SK-N-SH treated with all-trans-retinoic acid at 6 μM for 48 hours (cell line): ENCODE results near the gene LRGUK.

Source experiments
- ATAC-seq: fragments of 200-7000 bp; cut with Tn5 transposase; 3 replicates; pipeline ENCODE4 v1.9.1; 2020; ENCODE audit warnings: mild to moderate bottlenecking, moderate library complexity
- ARNTL ChIP-seq: fragments of 450-650 bp; formaldehyde crosslinking; IDR thresholded peaks from 2 replicates; pipeline ENCODE4 v1.5.0; 2020; ENCODE audit warnings: low read depth, mild to moderate bottlenecking, moderate library complexity, borderline replicate concordance
- BACH2 ChIP-seq: fragments of 250-450 bp; sonication (Bioruptor Pico); IDR thresholded peaks from 2 replicates; pipeline ENCODE4 v1.9.0; 2021; ENCODE audit warnings: mild to moderate bottlenecking, borderline replicate concordance
- CREB5 ChIP-seq: fragments of 250-450 bp; sonication (Bioruptor Pico); IDR thresholded peaks from 2 replicates; pipeline ENCODE4 v1.5.1; 2020; ENCODE audit warnings: low read depth, mild to moderate bottlenecking, moderate library complexity
- CSDC2 ChIP-seq: fragments of 250-450 bp; sonication (Bioruptor Pico); IDR thresholded peaks from 2 replicates; pipeline ENCODE4 v1.5.0; 2020; ENCODE audit warnings: mild to moderate bottlenecking, moderate library complexity
- CSRNP3 ChIP-seq: fragments of 250-450 bp; sonication (Bioruptor Pico); IDR thresholded peaks from 2 replicates; pipeline ENCODE4 v1.5.1; 2021; ENCODE audit warnings: mild to moderate bottlenecking, moderate library complexity
- ESRRG ChIP-seq: fragments of 250-450 bp; sonication (Bioruptor Pico); IDR thresholded peaks from 2 replicates; pipeline ENCODE4 v1.6.1; 2021; ENCODE audit warnings: mild to moderate bottlenecking
- GLIS3 ChIP-seq: fragments of 250-450 bp; sonication (Bioruptor Pico); IDR thresholded peaks from 2 replicates; pipeline ENCODE4 v1.5.0; 2020; ENCODE audit warnings: mild to moderate bottlenecking, moderate library complexity
- ISL1 ChIP-seq: fragments of 250-450 bp; sonication (Bioruptor Pico); IDR thresholded peaks from 2 replicates; pipeline ENCODE4 v2.1.2; 2022; ENCODE audit warnings: mild to moderate bottlenecking, moderate library complexity
- OSR1 ChIP-seq: fragments of 250-450 bp; sonication (Bioruptor Pico); IDR thresholded peaks from 2 replicates; pipeline ENCODE4 v1.8.0; 2022; ENCODE audit warnings: moderate library complexity, mild to moderate bottlenecking, inconsistent platforms
- PATZ1 ChIP-seq: fragments of 250-450 bp; sonication (Bioruptor Pico); IDR thresholded peaks from 2 replicates; pipeline ENCODE4 v1.8.0; 2020; ENCODE audit warnings: mild to moderate bottlenecking, moderate library complexity, borderline replicate concordance
- POU6F1 ChIP-seq: fragments of 250-450 bp; sonication (Bioruptor Pico); IDR thresholded peaks from 2 replicates; pipeline ENCODE4 v1.8.0; 2021; ENCODE audit warnings: low read depth, mild to moderate bottlenecking, moderate library complexity, borderline replicate concordance
- PPARA ChIP-seq: fragments of 250-450 bp; sonication (Bioruptor Pico); IDR thresholded peaks from 2 replicates; pipeline ENCODE4 v1.5.0; 2020; ENCODE audit warnings: mild to moderate bottlenecking, borderline replicate concordance
- RARB ChIP-seq: fragments of 250-450 bp; sonication (Bioruptor Pico); IDR thresholded peaks from 2 replicates; pipeline ENCODE4 v1.8.0; 2021; ENCODE audit warnings: mild to moderate bottlenecking, moderate library complexity
- SNAI2 ChIP-seq: fragments of 250-450 bp; sonication (Bioruptor Pico); IDR thresholded peaks from 2 replicates; pipeline ENCODE4 v1.5.0; 2020; ENCODE audit warnings: mild to moderate bottlenecking, moderate library complexity
- TCF4 ChIP-seq: fragments of 250-450 bp; sonication (Bioruptor Pico); IDR thresholded peaks from 2 replicates; pipeline ENCODE4 v1.8.0; 2021; ENCODE audit warnings: mild to moderate bottlenecking, moderate library complexity, borderline replicate concordance
- TSHZ2 ChIP-seq: fragments of 250-450 bp; sonication (Bioruptor Pico); IDR thresholded peaks from 2 replicates; pipeline ENCODE4 v1.5.0; 2020; ENCODE audit warnings: mild to moderate bottlenecking, moderate library complexity
- ZFP3 ChIP-seq: fragments of 250-450 bp; sonication (Bioruptor Pico); IDR thresholded peaks from 2 replicates; pipeline ENCODE4 v1.5.0; 2020; ENCODE audit warnings: mild to moderate bottlenecking, moderate library complexity
- ZNF565 ChIP-seq: fragments of 450-650 bp; formaldehyde crosslinking; conservative IDR thresholded peaks from 2 replicates; pipeline ENCODE4 v1.5.0; 2020; ENCODE audit warnings: low read depth, mild to moderate bottlenecking, moderate library complexity
- ZNF70 ChIP-seq: fragments of 450-650 bp; formaldehyde crosslinking; IDR thresholded peaks from 2 replicates; pipeline ENCODE4 v1.5.0; 2020; ENCODE audit warnings: mild to moderate bottlenecking, moderate library complexity

Gene LRGUK

GRCh38 chr7:134134004-134134403, 6.9 kb downstream of the LRGUK start:
- TF ChIP-seq TCF4 (CRISPR knock-in tag) (no peak), CSDC2 (no peak), ZNF70 (CRISPR knock-in tag) (no peak)
- no peak for ATAC-seq

- ATAC-seq, result peak; percentile 99
- TF ChIP-seq CSRNP3 (no peak), BACH2 (CRISPR knock-in tag) (no peak), GLIS3 (no peak), TSHZ2 (CRISPR knock-in tag) (no peak), POU6F1 (CRISPR knock-in tag) (no peak), TCF4 (CRISPR knock-in tag) (no peak), RARB (CRISPR knock-in tag) (no peak), PPARA (CRISPR knock-in tag) (no peak), ESRRG (CRISPR knock-in tag) (no peak), ISL1 (no peak), ARNTL (CRISPR knock-in tag) (no peak)
Observed at GRCh38 chr7:134140889-134141867, 14.0 kb downstream of the LRGUK start.

GRCh38 chr7:134141868-134142264, 14.7 kb downstream of the LRGUK start:
- ATAC-seq, result peak; percentile 21; the same call in 2 of the 3 replicates
- TF ChIP-seq OSR1 (CRISPR knock-in tag) (no peak), ZNF70 (CRISPR knock-in tag) (no peak), TCF4 (CRISPR knock-in tag) (no peak), SNAI2 (CRISPR knock-in tag) (no peak), ARNTL (CRISPR knock-in tag) (no peak), RARB (CRISPR knock-in tag) (no peak), CREB5 (no peak), PPARA (CRISPR knock-in tag) (no peak), ZNF565 (no peak), ZFP3 (CRISPR knock-in tag) (no peak), GLIS3 (no peak)

- peak; percentile 44 for ATAC-seq
- TF ChIP-seq BACH2 (CRISPR knock-in tag) (no peak), GLIS3 (no peak), SNAI2 (CRISPR knock-in tag) (no peak), ZFP3 (CRISPR knock-in tag) (no peak), PATZ1 (CRISPR knock-in tag) (no peak), ZNF70 (CRISPR knock-in tag) (no peak), ARNTL (CRISPR knock-in tag) (no peak), ESRRG (CRISPR knock-in tag) (no peak), ISL1 (no peak), TSHZ2 (CRISPR knock-in tag) (no peak)
Observed at GRCh38 chr7:134153493-134154136, 26.5 kb downstream of the LRGUK start.
